NCI-H345 treated with DMSO at 0.1 percent for 48 hours (cell line): ENCODE results near the gene HOXA7.

Source experiments
- DNase-seq: peaks from one replicate; lab custom pipeline; 2025; ENCODE audit not compliant: unreplicated experiment; lab: John Stamatoyannopoulos, UW

The HOXA7 gene

DNA sequence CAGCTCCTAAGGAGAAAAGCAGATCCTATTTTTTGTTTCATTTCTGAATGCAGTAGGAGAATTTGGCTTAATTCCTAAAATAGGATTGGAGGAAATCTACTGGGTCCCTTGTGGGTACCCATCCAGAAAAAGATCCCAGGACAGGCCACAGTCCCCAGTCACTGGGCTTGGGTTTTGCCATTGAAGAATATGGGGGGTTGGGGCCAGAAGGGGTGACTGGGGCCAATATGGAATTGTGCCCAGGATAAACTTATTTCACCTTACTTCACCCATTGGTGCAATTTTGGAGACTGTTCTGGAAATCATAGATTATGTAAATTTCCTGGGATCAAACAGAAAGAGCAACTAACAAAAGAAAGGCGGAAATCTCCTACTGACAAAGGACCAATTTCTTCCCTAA lies 18.0 kb downstream of the HOXA7 start:
- no peak for DNase-seq

DNA sequence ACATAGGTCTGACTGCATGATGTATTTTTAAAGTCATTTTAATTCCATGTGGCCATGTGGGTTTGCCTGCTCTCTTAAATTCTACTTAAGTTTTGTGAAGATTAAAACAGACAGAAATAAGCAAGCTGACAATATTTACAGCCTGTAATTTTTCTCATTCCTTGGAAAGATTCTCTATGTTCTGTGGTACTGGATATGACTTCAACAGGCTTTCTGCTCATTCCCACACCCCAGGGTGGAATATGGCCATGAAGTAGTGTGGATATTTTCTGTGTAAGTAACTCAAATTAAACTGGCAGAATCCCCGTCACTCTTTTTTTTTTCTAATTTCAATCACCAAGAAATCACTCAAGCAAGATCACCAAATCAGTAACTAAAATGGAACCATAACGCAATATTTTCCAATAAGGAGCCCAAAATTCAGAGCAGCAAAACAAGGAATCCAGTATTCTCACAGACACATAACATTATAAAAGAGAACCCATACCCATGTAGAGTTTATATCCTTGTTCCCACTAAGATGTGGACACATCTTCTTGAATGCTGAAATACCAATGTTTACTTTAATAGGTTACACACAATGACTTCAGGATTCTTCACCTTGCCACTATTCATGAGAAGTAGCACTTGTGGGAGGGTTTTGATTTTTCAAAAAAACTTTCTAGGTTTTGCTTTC lies 18.7 kb downstream of the HOXA7 start:
- no peak for DNase-seq

DNA sequence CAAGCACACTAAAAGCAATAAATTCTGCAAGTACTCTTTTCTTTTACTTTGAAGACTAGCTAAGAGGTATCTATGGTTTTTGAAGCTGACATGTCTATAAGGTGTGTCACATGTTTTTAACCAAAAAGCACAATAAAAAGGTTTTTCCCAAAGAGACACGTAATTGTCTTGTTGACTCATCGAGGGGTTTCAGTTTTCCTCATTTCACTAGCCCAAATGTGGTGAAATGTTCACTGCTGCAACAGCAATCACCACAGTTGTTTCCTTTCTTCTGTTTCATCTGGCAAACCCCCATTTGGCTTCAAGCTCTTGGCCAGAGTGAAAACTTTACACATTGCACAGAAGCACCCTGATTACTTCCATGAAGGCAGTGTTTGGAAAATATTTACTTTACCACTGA lies 22.1 kb downstream of the HOXA7 start:
- DNase-seq = no peak

DNA sequence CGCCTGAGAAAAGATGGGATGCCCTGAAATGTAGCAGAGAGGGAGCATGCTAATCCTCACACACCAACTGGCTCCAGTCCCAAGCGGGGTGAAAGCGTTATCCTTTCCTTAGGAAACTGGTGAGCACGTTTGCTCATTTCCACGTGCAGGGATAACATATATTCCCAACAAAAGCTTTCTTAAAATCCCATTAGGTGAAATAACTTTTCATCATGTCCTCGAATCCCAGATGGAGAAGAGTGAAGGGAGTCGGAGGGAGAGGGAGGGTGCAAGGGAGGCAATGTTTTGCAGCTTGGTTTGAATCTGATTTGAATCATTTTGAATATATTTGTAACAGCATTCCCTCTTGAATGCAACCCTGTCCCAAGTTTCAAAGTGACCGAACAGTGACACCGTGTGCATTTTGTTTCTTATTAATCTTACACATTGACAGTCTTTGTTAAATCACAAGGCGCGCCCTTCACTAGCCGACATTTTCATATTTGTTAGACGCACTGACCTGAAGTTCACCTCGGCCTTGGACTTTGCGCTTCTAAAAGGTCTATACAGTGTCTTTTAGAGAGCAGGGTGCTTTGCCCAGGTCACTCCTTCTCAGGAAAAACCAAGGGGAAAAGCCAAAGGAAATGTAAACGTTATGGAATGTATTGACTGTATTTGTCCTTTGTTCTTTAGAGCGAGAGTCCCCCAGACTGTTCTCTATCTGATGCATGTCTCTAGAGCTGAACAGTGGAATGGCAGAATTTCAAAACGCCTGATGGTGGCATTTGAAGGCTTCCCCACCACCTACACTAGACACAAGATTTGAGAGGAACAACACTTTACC lies 22.9 kb downstream of the HOXA7 start:
- no peak for DNase-seq

DNA sequence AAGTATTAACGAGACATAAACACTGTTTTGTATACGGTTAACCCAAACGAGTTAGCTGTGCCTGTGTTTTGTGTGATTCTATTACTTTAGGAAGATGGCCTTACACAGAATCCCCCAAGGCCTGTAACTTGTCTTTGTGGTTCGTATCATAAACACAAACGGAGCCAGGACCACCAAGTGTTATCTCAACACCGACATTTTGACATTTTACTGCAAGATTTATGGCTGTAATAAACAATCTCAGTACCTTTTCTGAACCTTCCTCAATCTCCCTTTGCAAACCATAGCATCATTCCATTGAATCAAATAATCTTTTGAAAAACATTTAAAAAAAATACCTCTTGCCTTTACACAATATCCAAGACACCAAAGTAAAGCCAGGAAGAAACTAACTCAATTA lies 23.5 kb downstream of the HOXA7 start:
- DNase-seq = no peak

DNA sequence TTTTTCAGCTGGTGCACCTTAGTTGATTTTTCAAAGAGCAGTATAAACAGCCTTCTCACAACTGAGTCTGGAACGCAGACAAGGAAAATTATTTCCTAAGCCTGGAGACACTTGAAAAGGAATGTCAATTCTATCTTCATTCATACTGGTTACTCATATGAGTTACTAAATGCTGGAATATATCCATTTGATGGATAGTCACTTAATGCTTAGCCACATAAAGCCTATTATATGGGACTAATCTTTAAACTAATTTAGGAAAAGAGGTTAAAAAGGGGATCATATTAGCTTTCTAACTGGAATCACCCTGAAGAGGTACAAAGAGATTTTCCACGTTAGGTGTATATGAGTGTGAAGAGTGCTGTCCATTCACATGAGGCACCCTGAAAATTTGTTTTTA lies 24.3 kb downstream of the HOXA7 start:
- no peak for DNase-seq

DNA sequence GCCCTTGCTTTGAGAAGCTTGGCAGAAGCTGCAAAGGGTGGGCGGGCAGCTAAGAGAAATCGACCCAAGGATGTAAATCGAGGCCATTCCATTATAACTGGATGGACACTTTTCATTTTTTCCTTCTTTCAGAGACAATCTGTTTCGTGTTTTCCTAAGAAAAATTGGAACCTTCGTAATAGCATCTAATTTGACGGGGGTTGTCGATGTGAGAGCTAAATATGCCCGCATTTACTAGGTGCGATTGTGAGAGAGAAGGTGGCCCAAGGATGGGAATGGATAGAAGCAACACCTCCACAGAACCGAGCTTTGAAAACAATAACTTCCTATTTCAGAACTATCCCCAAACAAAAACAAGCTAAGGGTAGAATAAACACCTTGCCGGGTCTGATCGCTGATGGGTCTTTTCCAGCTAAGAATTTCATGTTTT lies 25.1 kb downstream of the HOXA7 start:
- no peak for DNase-seq

DNA sequence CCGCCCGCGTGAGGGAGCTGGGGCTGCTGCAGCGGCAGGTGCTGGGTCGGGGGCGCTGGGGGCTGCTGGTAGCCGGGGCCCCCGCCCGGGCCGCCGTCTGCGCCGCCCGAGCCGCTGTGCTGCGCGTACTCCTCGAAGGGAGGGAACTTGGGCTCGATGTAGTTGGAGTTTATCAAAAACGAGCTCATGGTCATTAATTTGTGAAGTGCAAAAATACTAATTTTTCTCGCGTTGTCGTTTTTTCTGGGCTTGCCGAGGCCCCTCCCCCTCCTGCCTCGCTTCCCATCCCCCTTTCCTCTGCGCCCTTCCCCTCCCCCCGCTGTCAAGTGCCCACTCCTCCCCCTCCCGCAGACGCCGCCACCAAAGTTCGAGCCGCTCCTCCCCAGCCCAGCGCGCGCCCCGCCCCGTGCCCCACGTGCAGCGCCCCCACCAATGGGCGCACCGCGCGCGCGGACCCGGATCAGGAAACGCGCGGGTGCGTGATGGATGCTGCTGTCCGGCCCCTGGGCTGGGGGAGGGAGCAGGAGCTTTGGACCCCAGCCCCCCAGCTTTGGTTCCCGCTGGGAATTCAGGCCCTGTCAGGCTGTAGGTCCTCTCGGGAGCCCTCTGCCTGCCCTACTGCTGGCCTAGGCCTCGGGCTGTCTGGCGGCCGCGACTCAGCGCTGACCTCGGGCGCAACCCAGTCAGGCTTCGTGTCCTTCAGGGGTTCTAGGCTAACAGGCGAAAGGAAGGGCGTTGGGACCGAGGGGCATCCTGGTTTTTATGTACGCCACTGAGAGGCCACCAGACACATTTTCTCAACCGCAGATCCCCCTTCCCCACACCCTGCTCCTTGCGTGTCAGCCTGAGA lies 25.7 kb downstream of the HOXA7 start, which contains the start of gene HOXA4:
Gene HOXA4, minus strand, starts transcription at position 218 of the 850 bp plus-strand sequence. Its CDS starts 24 bp downstream, at position 194.
- DNase-seq = peak; percentile 47

DNA sequence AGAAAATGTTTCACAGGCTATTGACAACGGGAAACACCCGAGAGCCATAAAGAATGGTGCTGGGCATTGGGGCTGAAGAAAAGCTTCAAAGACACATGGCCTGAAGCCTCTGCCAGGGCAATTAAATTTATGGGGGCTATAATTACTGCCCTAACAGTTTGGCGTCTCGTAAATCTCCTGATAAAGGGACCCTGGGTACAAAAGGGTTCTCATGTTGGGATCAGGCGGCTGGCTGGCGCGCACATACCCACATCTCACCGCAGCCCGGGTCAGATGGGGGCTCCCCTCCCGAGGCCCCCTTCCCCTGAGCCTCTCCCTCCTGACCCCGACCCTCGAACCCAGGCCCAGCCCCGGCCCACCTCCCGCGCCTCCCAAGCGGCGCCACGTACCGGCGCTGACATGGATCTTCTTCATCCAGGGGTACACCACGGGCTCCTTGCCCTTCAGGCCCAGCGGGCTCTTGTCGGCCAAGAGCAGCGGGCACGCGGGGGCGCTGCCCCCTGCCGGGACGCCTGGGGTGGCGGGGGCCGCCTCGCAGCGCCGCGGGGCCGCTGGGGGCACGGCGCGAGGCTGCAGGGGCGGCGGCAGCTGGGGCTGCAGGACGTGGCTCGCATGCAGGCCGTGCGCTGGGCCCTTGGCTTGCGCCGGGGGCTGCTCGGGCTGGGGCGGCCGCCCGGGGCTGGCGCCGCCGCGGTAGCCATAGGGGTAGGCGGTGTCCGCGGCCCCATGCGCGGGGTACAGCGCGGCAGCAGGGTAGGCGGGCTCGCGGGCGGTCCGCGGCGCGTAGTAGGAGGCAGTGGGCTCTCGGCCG lies 26.5 kb downstream of the HOXA7 start:
- DNase-seq = no peak

DNA sequence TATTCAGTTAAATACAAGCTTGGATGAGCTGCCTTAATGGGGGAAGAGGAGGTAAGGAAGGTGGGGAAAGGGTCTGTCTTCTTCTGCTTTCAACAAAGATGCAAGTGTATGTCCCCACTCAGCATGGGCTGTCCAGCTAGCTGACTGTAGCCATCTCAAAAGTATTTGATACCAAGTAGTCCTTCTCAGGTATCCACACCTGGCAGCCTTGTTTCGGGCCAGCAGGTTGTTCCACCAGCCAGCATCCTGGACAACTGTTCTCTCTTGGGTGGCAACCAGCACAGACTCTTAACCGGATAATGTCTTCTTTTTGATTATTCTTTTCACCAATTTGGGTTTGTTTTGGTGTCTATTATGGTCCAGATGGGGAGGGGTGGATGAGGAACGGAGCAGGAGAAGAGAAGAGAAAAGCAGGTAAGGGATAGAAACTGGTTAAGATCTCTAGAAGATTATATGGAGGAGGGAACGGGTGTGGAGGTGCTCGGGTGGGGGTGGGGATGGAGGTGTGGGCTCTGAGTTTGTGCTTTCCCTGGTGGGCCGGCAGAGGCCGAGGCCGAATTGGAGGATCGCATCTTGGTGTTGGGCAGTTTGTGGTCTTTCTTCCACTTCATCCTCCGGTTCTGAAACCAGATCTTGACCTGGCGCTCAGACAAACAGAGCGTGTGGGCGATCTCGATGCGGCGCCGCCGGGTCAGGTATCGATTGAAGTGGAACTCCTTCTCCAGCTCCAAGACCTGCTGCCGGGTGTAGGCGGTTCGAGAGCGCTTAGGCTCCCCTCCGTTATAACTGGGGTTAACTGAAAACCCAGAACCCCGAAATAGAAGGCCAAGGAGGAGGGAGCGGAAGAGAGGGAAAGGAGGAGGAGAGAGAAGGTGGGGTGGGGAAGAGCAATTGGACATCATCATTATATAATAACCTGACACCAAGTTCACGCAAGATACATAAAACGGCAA lies 27.4 kb downstream of the HOXA7 start:
- DNase-seq = no peak

DNA sequence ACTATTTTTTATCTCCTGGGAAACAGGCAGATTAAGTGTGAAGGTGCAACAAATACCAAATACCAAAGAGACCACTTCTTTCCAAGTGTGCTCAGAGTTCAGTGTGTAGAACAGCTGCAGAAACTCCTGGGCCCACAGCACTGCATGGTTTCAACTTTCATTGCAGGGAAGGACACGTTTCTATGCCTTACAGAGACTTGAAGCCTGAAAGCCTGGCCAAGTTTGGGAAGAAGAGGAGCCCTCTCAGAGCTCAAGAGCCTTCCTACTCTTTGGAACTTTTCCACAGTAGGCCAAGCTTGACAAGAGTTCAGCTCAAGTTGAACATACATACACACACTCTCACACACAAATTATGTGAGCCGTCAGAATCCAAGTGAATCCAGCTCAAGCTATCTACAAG lies 28.4 kb downstream of the HOXA7 start:
- no peak for DNase-seq

DNA sequence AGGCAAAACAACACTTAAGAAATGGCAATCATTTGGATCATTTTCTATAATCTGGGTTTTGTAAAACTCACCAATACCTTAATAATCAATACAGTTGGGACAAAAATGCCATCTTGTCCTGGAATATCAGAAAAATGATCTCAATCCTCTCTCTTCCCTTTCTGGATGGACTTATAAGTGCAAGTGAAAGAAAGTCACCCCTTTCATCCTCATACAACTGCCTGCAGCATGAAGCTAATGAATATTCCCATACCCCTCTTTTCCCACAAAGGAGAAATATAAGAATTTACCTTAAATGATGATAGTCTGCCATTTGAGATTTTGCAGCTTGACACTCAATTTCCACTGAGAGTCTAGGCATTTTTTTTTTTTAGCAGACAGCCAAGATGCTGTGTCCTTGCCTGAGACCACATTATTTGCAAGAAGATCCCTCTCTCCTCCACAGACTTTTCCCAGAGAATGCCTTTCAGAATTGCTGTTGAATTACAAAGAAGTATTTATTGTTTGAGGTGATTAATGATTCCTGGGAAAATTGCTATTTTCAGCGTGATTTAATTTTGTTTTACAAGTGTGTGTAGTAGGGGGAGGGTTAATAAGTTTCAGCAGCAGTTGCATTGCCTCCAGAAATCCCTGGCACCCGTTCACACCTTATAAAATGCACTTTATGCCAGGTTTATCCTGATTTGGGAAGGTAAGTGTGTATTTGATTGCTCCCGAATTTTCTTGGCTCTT lies 29.7 kb downstream of the HOXA7 start:
- no peak for DNase-seq

DNA sequence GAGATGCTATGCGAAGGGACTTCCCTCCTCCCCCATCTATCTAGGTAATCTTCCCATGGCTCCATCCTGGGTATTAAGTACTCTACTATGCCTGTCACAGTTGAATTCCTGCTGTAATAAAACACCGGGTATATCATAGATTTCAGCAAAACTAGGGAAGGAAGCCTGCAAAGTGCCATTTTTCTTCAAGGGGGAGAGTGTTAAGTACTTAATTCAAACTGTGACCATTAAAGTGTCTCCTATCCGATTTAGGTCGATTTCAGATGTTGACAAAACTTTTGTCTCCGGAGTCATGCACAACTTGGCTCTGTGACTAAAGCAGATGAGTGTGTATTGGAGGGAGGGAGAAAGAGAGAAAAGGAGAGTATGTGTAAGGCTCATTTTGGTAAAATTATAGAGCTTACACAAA lies 30.5 kb downstream of the HOXA7 start:
- DNase-seq = no peak

DNA sequence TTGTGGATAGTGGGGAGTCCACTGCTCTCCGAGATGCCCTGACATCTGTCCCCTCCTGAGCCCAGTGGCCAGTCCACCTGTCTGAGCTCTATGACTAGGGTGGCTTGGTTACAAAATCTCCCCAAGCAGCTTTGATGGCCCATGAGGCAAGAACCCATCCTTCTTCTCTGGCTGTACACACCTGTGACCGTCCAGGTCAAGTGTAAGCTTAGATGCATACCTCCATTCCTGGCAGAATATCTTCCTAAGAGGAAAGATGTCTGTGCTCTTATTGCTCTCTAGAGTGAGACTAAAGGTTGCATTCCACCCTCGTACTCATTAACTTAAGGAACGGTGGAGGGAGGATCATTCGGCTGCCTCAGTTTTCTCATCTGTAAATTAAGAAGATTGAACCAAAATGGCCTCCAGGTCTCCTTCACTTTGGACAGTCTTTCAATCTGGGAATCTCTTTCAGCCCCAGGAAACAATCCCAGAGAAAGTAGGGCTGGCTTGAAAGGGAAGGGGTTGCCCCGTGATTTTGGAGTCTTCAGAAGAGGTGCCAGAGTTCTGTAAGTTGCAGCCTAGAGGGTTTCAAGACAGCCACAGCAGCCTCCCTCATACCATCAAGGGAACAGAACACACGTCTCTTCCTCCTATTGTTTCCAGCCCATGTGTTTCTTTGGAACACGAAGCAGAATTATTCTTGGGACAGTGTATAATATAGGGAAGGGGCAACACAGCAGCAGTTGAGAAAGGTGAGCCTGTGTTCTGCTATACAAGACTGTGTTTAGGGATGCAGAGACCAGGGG lies 31.4 kb downstream of the HOXA7 start:
- DNase-seq = no peak

DNA sequence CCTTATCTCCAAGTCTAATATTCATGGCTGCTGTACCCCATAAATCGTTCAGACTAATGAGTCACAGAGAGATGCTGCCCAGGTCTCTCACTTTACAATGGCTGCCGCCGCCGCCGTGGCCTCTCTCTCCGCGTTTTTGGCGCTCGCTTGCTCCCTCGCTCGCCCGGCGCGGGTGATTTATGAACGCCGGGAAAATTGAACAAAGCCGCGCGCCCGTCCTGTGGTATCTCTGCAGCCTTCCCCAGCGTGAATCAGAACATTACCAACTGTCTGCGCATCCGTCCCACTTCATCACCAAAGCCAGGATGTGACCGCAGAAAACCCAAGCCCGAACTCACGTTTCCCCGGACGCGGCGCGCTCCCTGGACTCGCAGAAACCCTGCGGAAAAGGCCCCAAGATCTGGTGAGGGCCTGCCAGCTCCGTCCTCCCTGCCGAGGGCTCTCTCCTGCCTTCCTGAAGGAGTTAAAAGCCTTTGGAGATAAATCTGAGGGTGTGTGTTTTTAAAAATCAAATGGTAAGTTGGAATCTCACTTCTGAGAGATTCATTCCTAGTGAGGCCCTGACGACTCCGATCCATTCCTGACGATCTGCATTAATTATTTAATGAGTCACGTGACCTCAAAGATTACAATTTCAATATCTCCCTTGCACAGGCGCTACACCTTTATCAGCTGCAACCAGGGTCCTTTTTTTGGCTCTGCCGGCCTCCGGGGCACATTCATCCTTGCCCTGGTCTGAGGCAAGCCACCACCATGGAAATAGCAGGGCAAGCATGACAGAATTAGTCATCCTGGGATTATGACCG lies 32.2 kb downstream of the HOXA7 start:
- no peak for DNase-seq

DNA sequence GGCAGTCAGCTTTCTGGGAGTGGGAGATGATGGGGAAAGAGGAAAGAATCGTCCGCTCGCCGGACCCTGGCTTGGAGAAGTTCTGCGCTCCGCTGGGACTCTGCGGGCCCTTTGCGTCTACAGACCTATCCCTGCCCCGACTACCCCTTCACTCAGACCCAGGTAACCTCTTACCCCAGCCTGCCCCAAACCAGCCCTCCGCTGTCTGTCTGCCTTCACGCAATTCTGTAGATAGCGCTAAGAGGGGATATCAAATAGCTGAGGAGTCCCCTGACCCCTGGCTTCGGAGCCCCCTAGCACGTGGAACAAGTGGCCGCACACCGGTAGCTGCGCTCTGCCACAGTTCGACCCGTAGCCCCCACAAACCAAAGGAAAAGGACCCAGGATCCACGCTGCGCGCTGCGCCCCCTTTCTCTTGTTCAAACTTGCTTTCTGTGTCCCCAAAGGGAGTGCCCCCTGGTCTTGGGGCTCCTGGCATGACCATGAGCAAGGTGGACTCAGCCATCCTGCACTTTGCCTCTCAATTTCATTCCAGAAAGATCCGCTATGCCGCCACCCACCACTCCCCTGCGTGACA lies 32.9 kb downstream of the HOXA7 start:
- no peak for DNase-seq

DNA sequence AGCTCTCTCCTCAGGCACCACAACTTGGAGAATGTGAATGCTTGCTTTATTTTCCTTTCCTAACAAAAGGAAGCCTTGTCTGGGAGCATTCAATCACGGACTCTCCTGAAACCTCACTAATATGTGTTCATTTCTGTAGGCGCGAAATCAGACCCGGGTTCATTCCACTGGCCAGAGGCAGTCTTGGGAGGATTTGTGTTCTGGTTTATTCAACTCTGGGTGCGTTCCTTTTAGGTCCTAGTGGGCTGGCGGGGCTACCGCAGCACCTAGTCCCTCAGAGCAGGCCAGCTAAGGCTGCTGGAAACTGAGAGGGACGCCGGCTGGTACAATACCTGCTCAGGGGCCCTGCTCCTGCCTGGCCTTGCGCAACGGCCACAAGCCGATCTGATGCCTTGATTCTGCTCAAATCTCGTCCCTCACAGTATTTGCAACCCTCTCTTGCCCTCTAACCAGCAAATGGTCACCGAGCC lies 33.4 kb downstream of the HOXA7 start:
- DNase-seq = no peak
